Gastroesophageal sphincter (tissue), 3 donors: ENCODE measurements around the gene ARHGEF37.

Source experiments
- CTCF ChIP-seq, 4 experiments: fragments of 200-600 bp in 2 of 4; fragments of 450-650 bp in 2 of 4; sonication (generic) in 1 of 4; IDR thresholded peaks; one replicate each; pipeline ENCODE4 v1.5.1; 2017 to 2019; ENCODE audit warnings: antibody characterized with exemption in 4 of 4, mild to moderate bottlenecking in 2 of 4, moderate library complexity in 2 of 4
- POLR2A ChIP-seq, 2 donors: fragments of 450-650 bp; IDR thresholded peaks; one replicate each; pipeline ENCODE4 v1.6.1; 2017; ENCODE audit warnings: antibody characterized with exemption in 2 of 2, mild to moderate bottlenecking in 2 of 2, moderate library complexity in 1 of 2

- TF ChIP-seq CTCF (IDR thresholded peaks at IDR 0.05) (no peak), POLR2A (IDR thresholded peaks at IDR 0.05) (no peak)
These were observed 52.4 kb downstream of the ARHGEF37 start for GRCh38 chr5:149633476-149634350.
